ENCODE data around the gene PTPMT1.
A peak's percentile ranks its signal among the peaks of the same experiment; 100 is the strongest.

Gene PTPMT1

GRCh38 chr11:47587039-47587716, 21.8 kb downstream of the PTPMT1 start:
- no CpG with 5 or more reads among the region's 6 CpGs for WGBS, 2 donors (ENCODE audit: extremely low coverage in 2 of 2, insufficient read length in 2 of 2, insufficient replicate concordance in 1 of 2)
- DNase-seq (ENCODE audit: low spot score): no peak
- Histone ChIP-seq H2AK5ac (ENCODE audit: low read depth, low read length) (no peak overlapping the region), H3K27ac (replicated peaks; ENCODE audit: low read length) (no peak overlapping the region), H2BK12ac (ENCODE audit: low read length) (no peak overlapping the region), H3K9me3 (replicated peaks in 1 of 2; ENCODE audit: control insufficient read depth in 2 of 2, insufficient read depth in 1 of 2, low read depth in 1 of 2, low read length in 2 of 2) (no peaks in the 10 kb centered on the region), H2AFZ (ENCODE audit: low read length) (no peak overlapping the region), H4K91ac (ENCODE audit: low read depth, low read length, poor library complexity) (no peak overlapping the region), H3K4ac (ENCODE audit: low read length) (no peak overlapping the region), H3K27me3 (ENCODE audit: control insufficient read depth in 3 of 3, insufficient read depth in 3 of 3, low read depth in 1 of 3, low read length in 3 of 3) (no peaks in the 10 kb centered on the region), H3K79me1 (ENCODE audit: low read depth, low read length) (peaks cover 4% of the 10 kb centered on the region), H3K4me3 (ENCODE audit: low read length in 2 of 2) (no peak overlapping the region), H3K4me2 (ENCODE audit: insufficient read depth, low read length, poor library complexity, severe bottlenecking) (no peak overlapping the region), H3K9ac (ENCODE audit: low read depth, low read length, poor library complexity) (peak overlapping the region; percentile 74), H3K36me3 (replicated peaks in 1 of 2; ENCODE audit: control insufficient read depth in 2 of 2, insufficient read depth in 2 of 2, low read length in 2 of 2) (peaks cover 19 to 32% of the 10 kb centered on the region in 2 donors), H3K18ac (ENCODE audit: low read length) (no peak overlapping the region), H4K8ac (ENCODE audit: low read depth, low read length) (no peak overlapping the region), H2BK15ac (ENCODE audit: low read length) (no peak overlapping the region), H2BK5ac (ENCODE audit: low read length) (no peak overlapping the region), H3K4me1 (ENCODE audit: control insufficient read depth in 2 of 2, insufficient read depth in 1 of 2, low read depth in 1 of 2, low read length in 2 of 2) (peaks cover 1 to 9% of the 10 kb centered on the region in 2 donors), H3K14ac (ENCODE audit: low read length) (no peak overlapping the region), H2BK120ac (ENCODE audit: low read depth, low read length) (no peak overlapping the region), H3K23ac (ENCODE audit: low read depth, low read length, poor library complexity) (no peak overlapping the region)

DNA sequence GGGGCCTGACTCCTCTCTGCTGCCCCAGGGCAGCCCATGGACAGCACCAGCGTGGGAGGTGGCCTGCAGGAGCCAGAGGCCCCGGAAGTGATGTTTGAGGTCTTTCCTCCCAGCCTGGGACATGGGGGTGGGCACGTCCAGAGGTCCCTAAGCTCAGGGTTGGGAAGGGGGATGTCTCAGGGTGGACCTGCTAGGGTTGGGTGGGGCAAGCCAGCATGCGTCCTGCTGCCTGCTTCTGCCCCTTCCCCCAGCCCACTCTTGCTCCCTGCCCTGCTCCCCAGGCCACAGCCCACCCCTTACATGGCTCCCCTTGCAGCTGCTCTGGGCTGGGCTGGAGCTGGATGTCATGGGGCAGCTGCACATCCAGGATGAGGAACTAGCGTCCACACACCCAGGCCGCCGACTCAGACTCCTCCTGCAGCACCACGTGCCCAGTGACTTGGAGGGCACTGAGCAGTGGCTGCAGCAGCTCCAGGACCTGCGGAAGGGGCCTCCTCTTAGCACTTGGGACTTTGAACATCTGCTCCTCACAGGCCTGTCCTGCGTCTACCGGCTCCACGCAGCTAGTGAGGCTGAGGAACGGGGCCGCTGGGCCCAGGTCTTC, 22.4 kb downstream of the PTPMT1 start:
- Histone ChIP-seq H3K27me3 (ENCODE audit: control insufficient read depth in 3 of 3, insufficient read depth in 3 of 3, low read depth in 1 of 3, low read length in 3 of 3) (peaks cover 0 to 3% (median 0%) of the 10 kb centered on the region in 3 experiments), H2AK5ac (ENCODE audit: low read depth, low read length) (no peak overlapping the region), H2BK15ac (ENCODE audit: low read length) (no peak overlapping the region), H2AFZ (ENCODE audit: low read length) (no peak overlapping the region), H4K8ac (ENCODE audit: low read depth, low read length) (no peak overlapping the region), H3K4me3 (ENCODE audit: low read length in 2 of 2) (peak overlapping the region in 1 of 2 donors; percentile 26), H3K4me2 (ENCODE audit: insufficient read depth, low read length, poor library complexity, severe bottlenecking) (no peak overlapping the region), H3K9ac (ENCODE audit: low read depth, low read length, poor library complexity) (no peak overlapping the region), H2BK5ac (ENCODE audit: low read length) (peak overlapping the region; percentile 42), H3K18ac (ENCODE audit: low read length) (no peak overlapping the region), H3K14ac (ENCODE audit: low read length) (no peak overlapping the region), H3K4ac (ENCODE audit: low read length) (no peak overlapping the region), H2BK12ac (ENCODE audit: low read length) (no peak overlapping the region), H3K4me1 (ENCODE audit: control insufficient read depth in 2 of 2, insufficient read depth in 1 of 2, low read depth in 1 of 2, low read length in 2 of 2) (peaks cover 1 to 14% of the 10 kb centered on the region in 2 donors), H4K91ac (ENCODE audit: low read depth, low read length, poor library complexity) (no peak overlapping the region), H3K36me3 (replicated peaks in 1 of 2; ENCODE audit: control insufficient read depth in 2 of 2, insufficient read depth in 2 of 2, low read length in 2 of 2) (peaks cover 14 to 25% of the 10 kb centered on the region in 2 donors), H2BK120ac (ENCODE audit: low read depth, low read length) (no peak overlapping the region), H3K23ac (ENCODE audit: low read depth, low read length, poor library complexity) (no peak overlapping the region), H3K79me1 (ENCODE audit: low read depth, low read length) (peaks cover 4% of the 10 kb centered on the region), H3K9me3 (replicated peaks in 1 of 2; ENCODE audit: control insufficient read depth in 2 of 2, insufficient read depth in 1 of 2, low read depth in 1 of 2, low read length in 2 of 2) (no peaks in the 10 kb centered on the region), H3K27ac (replicated peaks; ENCODE audit: low read length) (no peak overlapping the region)
- DNase-seq (ENCODE audit: low spot score): no peak
- WGBS, 2 donors (ENCODE audit: extremely low coverage in 2 of 2, insufficient read length in 2 of 2, insufficient replicate concordance in 1 of 2): no CpG with 5 or more reads among the region's 14 CpGs

GRCh38 chr11:47589118-47589517, 23.7 kb downstream of the PTPMT1 start:
- Histone ChIP-seq H3K36me3 (replicated peaks in 1 of 2; ENCODE audit: control insufficient read depth in 2 of 2, insufficient read depth in 2 of 2, low read length in 2 of 2) (peaks cover 3 to 12% of the 10 kb centered on the region in 2 donors), H3K79me1 (ENCODE audit: low read depth, low read length) (peaks cover 4% of the 10 kb centered on the region), H2BK12ac (ENCODE audit: low read length) (no peak overlapping the region), H4K91ac (ENCODE audit: low read depth, low read length, poor library complexity) (no peak overlapping the region), H3K27me3 (ENCODE audit: control insufficient read depth in 3 of 3, insufficient read depth in 3 of 3, low read depth in 1 of 3, low read length in 3 of 3) (peaks cover 0 to 16% (median 3%) of the 10 kb centered on the region in 3 experiments), H3K4me3 (ENCODE audit: low read length in 2 of 2) (no peak overlapping the region), H2BK15ac (ENCODE audit: low read length) (no peak overlapping the region), H3K27ac (replicated peaks; ENCODE audit: low read length) (no peak overlapping the region), H2BK120ac (ENCODE audit: low read depth, low read length) (no peak overlapping the region), H2BK5ac (ENCODE audit: low read length) (no peak overlapping the region), H3K9ac (ENCODE audit: low read depth, low read length, poor library complexity) (peak overlapping the region; percentile 44), H3K4ac (ENCODE audit: low read length) (no peak overlapping the region), H3K18ac (ENCODE audit: low read length) (no peak overlapping the region), H3K23ac (ENCODE audit: low read depth, low read length, poor library complexity) (no peak overlapping the region), H2AK5ac (ENCODE audit: low read depth, low read length) (no peak overlapping the region), H3K14ac (ENCODE audit: low read length) (no peak overlapping the region), H3K4me1 (ENCODE audit: control insufficient read depth in 2 of 2, insufficient read depth in 1 of 2, low read depth in 1 of 2, low read length in 2 of 2) (peaks cover 7 to 21% of the 10 kb centered on the region in 2 donors), H4K8ac (ENCODE audit: low read depth, low read length) (no peak overlapping the region), H3K9me3 (replicated peaks in 1 of 2; ENCODE audit: control insufficient read depth in 2 of 2, insufficient read depth in 1 of 2, low read depth in 1 of 2, low read length in 2 of 2) (no peaks in the 10 kb centered on the region), H3K4me2 (ENCODE audit: insufficient read depth, low read length, poor library complexity, severe bottlenecking) (no peak overlapping the region), H2AFZ (ENCODE audit: low read length) (no peak overlapping the region)
- WGBS, 2 donors (ENCODE audit: extremely low coverage in 2 of 2, insufficient read length in 2 of 2, insufficient replicate concordance in 1 of 2): no CpG with 5 or more reads among the region's 11 CpGs
- DNase-seq (ENCODE audit: low spot score): no peak

- no CpG with 5 or more reads among the region's 51 CpGs for WGBS, 2 donors (ENCODE audit: extremely low coverage in 2 of 2, insufficient read length in 2 of 2, insufficient replicate concordance in 1 of 2)
- Histone ChIP-seq H3K4me3 (ENCODE audit: low read length in 2 of 2) (no peak overlapping the region), H3K4me1 (ENCODE audit: control insufficient read depth in 2 of 2, insufficient read depth in 1 of 2, low read depth in 1 of 2, low read length in 2 of 2) (peaks cover 9 to 24% of the 10 kb centered on the region in 2 donors), H3K27me3 (ENCODE audit: control insufficient read depth in 3 of 3, insufficient read depth in 3 of 3, low read depth in 1 of 3, low read length in 3 of 3) (peaks cover 0 to 18% (median 3%) of the 10 kb centered on the region in 3 experiments), H3K18ac (ENCODE audit: low read length) (peak overlapping the region; percentile 17), H3K9ac (ENCODE audit: low read depth, low read length, poor library complexity) (no peak overlapping the region), H2BK15ac (ENCODE audit: low read length) (no peak overlapping the region), H2BK5ac (ENCODE audit: low read length) (no peak overlapping the region), H3K27ac (replicated peaks; ENCODE audit: low read length) (no peak overlapping the region), H3K14ac (ENCODE audit: low read length) (no peak overlapping the region), H3K36me3 (replicated peaks in 1 of 2; ENCODE audit: control insufficient read depth in 2 of 2, insufficient read depth in 2 of 2, low read length in 2 of 2) (peaks cover 0 to 8% of the 10 kb centered on the region in 2 donors), H4K8ac (ENCODE audit: low read depth, low read length) (no peak overlapping the region), H4K91ac (ENCODE audit: low read depth, low read length, poor library complexity) (no peak overlapping the region), H3K23ac (ENCODE audit: low read depth, low read length, poor library complexity) (no peak overlapping the region), H2BK12ac (ENCODE audit: low read length) (no peak overlapping the region), H2AFZ (ENCODE audit: low read length) (no peak overlapping the region), H3K79me1 (ENCODE audit: low read depth, low read length) (peaks cover 4% of the 10 kb centered on the region), H3K9me3 (replicated peaks in 1 of 2; ENCODE audit: control insufficient read depth in 2 of 2, insufficient read depth in 1 of 2, low read depth in 1 of 2, low read length in 2 of 2) (no peaks in the 10 kb centered on the region), H2AK5ac (ENCODE audit: low read depth, low read length) (no peak overlapping the region), H3K4ac (ENCODE audit: low read length) (no peak overlapping the region), H2BK120ac (ENCODE audit: low read depth, low read length) (no peak overlapping the region), H3K4me2 (ENCODE audit: insufficient read depth, low read length, poor library complexity, severe bottlenecking) (no peak overlapping the region)
- DNase-seq (ENCODE audit: low spot score): no peak
These were observed 24.2 kb downstream of the PTPMT1 start for GRCh38 chr11:47589584-47589976.

Measured in neuronal stem cell (in vitro differentiated cells).